ENCODE data around the gene CSF2RB.

Gene CSF2RB

GRCh38 chr22:36966851-36967540, 53.6 kb downstream of the CSF2RB start:
- H3K27me3 Mint-ChIP-seq (ENCODE audit: low read depth): peaks cover 7% of the 10 kb centered on the region
- no peak overlapping the region for H3K27ac Mint-ChIP-seq
- no peak for DNase-seq (ENCODE audit: low spot score)
- no peaks in the 10 kb centered on the region for H3K36me3 Mint-ChIP-seq (ENCODE audit: low read depth)
- no peaks in the 10 kb centered on the region for H3K4me1 Mint-ChIP-seq (ENCODE audit: low read depth)
- H3K9me3 Mint-ChIP-seq: no peaks in the 10 kb centered on the region
- H3K4me3 Mint-ChIP-seq: no peak overlapping the region

- Mint-ChIP-seq H3K4me3 (no peak overlapping the region), H3K4me1 (ENCODE audit: low read depth) (no peaks in the 10 kb centered on the region), H3K27ac (no peak overlapping the region), H3K36me3 (ENCODE audit: low read depth) (no peaks in the 10 kb centered on the region), H3K9me3 (no peaks in the 10 kb centered on the region), H3K27me3 (ENCODE audit: low read depth) (peaks cover 7% of the 10 kb centered on the region)
- DNase-seq (ENCODE audit: low spot score): no peak
These were observed 55.0 kb downstream of the CSF2RB start for GRCh38 chr22:36968249-36968964.

GRCh38 chr22:36971341-36972125, 58.1 kb downstream of the CSF2RB start:
- Mint-ChIP-seq H3K36me3 (ENCODE audit: low read depth) (no peaks in the 10 kb centered on the region), H3K27ac (no peak overlapping the region), H3K4me1 (ENCODE audit: low read depth) (no peaks in the 10 kb centered on the region), H3K4me3 (no peak overlapping the region), H3K9me3 (no peaks in the 10 kb centered on the region), H3K27me3 (ENCODE audit: low read depth) (peaks cover 7% of the 10 kb centered on the region)
- no peak for DNase-seq (ENCODE audit: low spot score)

- peaks cover 3% of the 10 kb centered on the region for H3K27me3 Mint-ChIP-seq (ENCODE audit: low read depth)
- no peaks in the 10 kb centered on the region for H3K36me3 Mint-ChIP-seq (ENCODE audit: low read depth)
- H3K27ac Mint-ChIP-seq: peak overlapping the region; percentile 49
- peak overlapping the region; percentile 91 for H3K4me3 Mint-ChIP-seq
- H3K4me1 Mint-ChIP-seq (ENCODE audit: low read depth): peaks cover 9% of the 10 kb centered on the region
- no peak for DNase-seq (ENCODE audit: low spot score)
- H3K9me3 Mint-ChIP-seq: no peaks in the 10 kb centered on the region
These were observed 63.2 kb downstream of the CSF2RB start for GRCh38 chr22:36976606-36977005.

- Mint-ChIP-seq H3K4me1 (ENCODE audit: low read depth) (peaks cover 9% of the 10 kb centered on the region), H3K4me3 (peak overlapping the region; percentile 91), H3K36me3 (ENCODE audit: low read depth) (no peaks in the 10 kb centered on the region), H3K27me3 (ENCODE audit: low read depth) (no peaks in the 10 kb centered on the region), H3K9me3 (no peaks in the 10 kb centered on the region), H3K27ac (peak overlapping the region; percentile 91)
- peak; percentile 73 for DNase-seq (ENCODE audit: low spot score)
These were observed 64.0 kb downstream of the CSF2RB start for GRCh38 chr22:36977401-36977861.

GRCh38 chr22:36977947-36978660, 64.7 kb downstream of the CSF2RB start:
- peak; percentile 83 for DNase-seq (ENCODE audit: low spot score)
- no peaks in the 10 kb centered on the region for H3K9me3 Mint-ChIP-seq
- no peaks in the 10 kb centered on the region for H3K27me3 Mint-ChIP-seq (ENCODE audit: low read depth)
- no peaks in the 10 kb centered on the region for H3K36me3 Mint-ChIP-seq (ENCODE audit: low read depth)
- peaks cover 9% of the 10 kb centered on the region for H3K4me1 Mint-ChIP-seq (ENCODE audit: low read depth)
- H3K4me3 Mint-ChIP-seq: peak overlapping the region; percentile 91
- peak overlapping the region; percentile 91 for H3K27ac Mint-ChIP-seq

- no peak overlapping the region for H3K4me3 Mint-ChIP-seq
- H3K4me1 Mint-ChIP-seq (ENCODE audit: low read depth): peaks cover 9% of the 10 kb centered on the region
- no peak overlapping the region for H3K27ac Mint-ChIP-seq
- H3K27me3 Mint-ChIP-seq (ENCODE audit: low read depth): no peaks in the 10 kb centered on the region
- H3K9me3 Mint-ChIP-seq: no peaks in the 10 kb centered on the region
- no peaks in the 10 kb centered on the region for H3K36me3 Mint-ChIP-seq (ENCODE audit: low read depth)
- no peak for DNase-seq (ENCODE audit: low spot score)
These were observed 65.8 kb downstream of the CSF2RB start for GRCh38 chr22:36979016-36979910.

GRCh38 chr22:36981247-36981775, 67.9 kb downstream of the CSF2RB start:
- no peak overlapping the region for H3K27ac Mint-ChIP-seq
- no peaks in the 10 kb centered on the region for H3K36me3 Mint-ChIP-seq (ENCODE audit: low read depth)
- H3K4me3 Mint-ChIP-seq: no peak overlapping the region
- peaks cover 9% of the 10 kb centered on the region for H3K4me1 Mint-ChIP-seq (ENCODE audit: low read depth)
- H3K27me3 Mint-ChIP-seq (ENCODE audit: low read depth): peaks cover 3% of the 10 kb centered on the region
- H3K9me3 Mint-ChIP-seq: peaks cover 11% of the 10 kb centered on the region
- no peak for DNase-seq (ENCODE audit: low spot score)

- H3K27me3 Mint-ChIP-seq (ENCODE audit: low read depth): peaks cover 3% of the 10 kb centered on the region
- H3K27ac Mint-ChIP-seq: no peak overlapping the region
- no peaks in the 10 kb centered on the region for H3K36me3 Mint-ChIP-seq (ENCODE audit: low read depth)
- DNase-seq (ENCODE audit: low spot score): no peak
- H3K4me3 Mint-ChIP-seq: no peak overlapping the region
- H3K4me1 Mint-ChIP-seq (ENCODE audit: low read depth): peaks cover 9% of the 10 kb centered on the region
- H3K9me3 Mint-ChIP-seq: peaks cover 19% of the 10 kb centered on the region
These were observed 68.7 kb downstream of the CSF2RB start for GRCh38 chr22:36982136-36982535.

- H3K4me3 Mint-ChIP-seq: no peak overlapping the region
- H3K9me3 Mint-ChIP-seq: peaks cover 20% of the 10 kb centered on the region
- DNase-seq (ENCODE audit: low spot score): no peak
- no peaks in the 10 kb centered on the region for H3K4me1 Mint-ChIP-seq (ENCODE audit: low read depth)
- H3K36me3 Mint-ChIP-seq (ENCODE audit: low read depth): no peaks in the 10 kb centered on the region
- peaks cover 7% of the 10 kb centered on the region for H3K27me3 Mint-ChIP-seq (ENCODE audit: low read depth)
- no peak overlapping the region for H3K27ac Mint-ChIP-seq
These were observed 71.9 kb downstream of the CSF2RB start for GRCh38 chr22:36985211-36985889.

- H3K4me3 Mint-ChIP-seq: no peak overlapping the region
- H3K27ac Mint-ChIP-seq: no peak overlapping the region
- no peaks in the 10 kb centered on the region for H3K36me3 Mint-ChIP-seq (ENCODE audit: low read depth)
- peaks cover 13% of the 10 kb centered on the region for H3K27me3 Mint-ChIP-seq (ENCODE audit: low read depth)
- no peaks in the 10 kb centered on the region for H3K4me1 Mint-ChIP-seq (ENCODE audit: low read depth)
- peaks cover 20% of the 10 kb centered on the region for H3K9me3 Mint-ChIP-seq
- DNase-seq (ENCODE audit: low spot score): peak; percentile 16
These were observed 72.9 kb downstream of the CSF2RB start for GRCh38 chr22:36986242-36986821.
